Osteocyte (in vitro differentiated cells): ENCODE results near the gene BTBD8. TPM values are rescaled to one million over a fixed set of nuclear protein-coding genes. Genes with fewer than 3 reads are reported as not detected.

Experiments used
- DNase-seq: peaks from one replicate; pipeline ENCODE4 v3.0.0; 2021; ENCODE audit warnings: mixed read lengths; ENCODE audit not compliant: unreplicated experiment; ENCODE audit errors: extremely low spot score
- H3K27ac Mint-ChIP-seq: one replicate; pipeline ENCODE4 v1.8.0; 2021; ENCODE audit warnings: mild to moderate bottlenecking, mixed read lengths; ENCODE audit not compliant: unreplicated experiment
- H3K27me3 Mint-ChIP-seq: one replicate; pipeline ENCODE4 v1.8.0; 2021; ENCODE audit warnings: mixed read lengths; ENCODE audit not compliant: unreplicated experiment
- H3K36me3 Mint-ChIP-seq: one replicate; pipeline ENCODE4 v1.8.0; 2021; ENCODE audit warnings: mixed read lengths; ENCODE audit not compliant: unreplicated experiment
- H3K4me1 Mint-ChIP-seq: one replicate; pipeline ENCODE4 v1.8.0; 2021; ENCODE audit warnings: mixed read lengths; ENCODE audit not compliant: unreplicated experiment
- H3K4me3 Mint-ChIP-seq: one replicate; pipeline ENCODE4 v1.8.0; 2021; ENCODE audit warnings: mild to moderate bottlenecking, moderate library complexity, mixed read lengths; ENCODE audit not compliant: unreplicated experiment
- H3K9me3 Mint-ChIP-seq: one replicate; pipeline ENCODE4 v1.8.0; 2021; ENCODE audit warnings: mixed read lengths; ENCODE audit not compliant: unreplicated experiment
- CTCF ChIP-seq: fragments of 200-600 bp; sonication (generic); IDR thresholded peaks from 2 replicates; pipeline ENCODE4 v1.5.0; 2021; ENCODE audit warnings: antibody characterized with exemption, mild to moderate bottlenecking, moderate library complexity
- total RNA-seq: library from RNA; stranded (reverse); gene quantifications from 2 replicates; pipeline ENCODE4 v1.2.1, GENCODE V29; 2021

Gene BTBD8
- total RNA-seq, 1 donor from 2014 or later, result 2.0 TPM

GRCh38 chr1:92105546-92106081 lies 25.5 kb downstream of the BTBD8 start:
- no peak overlapping the region for H3K27ac Mint-ChIP-seq
- no peak for DNase-seq
- H3K36me3 Mint-ChIP-seq, result peaks cover 3% of the 10 kb centered on the region
- no peaks in the 10 kb centered on the region for H3K9me3 Mint-ChIP-seq
- H3K27me3 Mint-ChIP-seq, result no peaks in the 10 kb centered on the region
- TF ChIP-seq CTCF, result no peak
- H3K4me3 Mint-ChIP-seq, result no peak overlapping the region
- H3K4me1 Mint-ChIP-seq, result no peaks in the 10 kb centered on the region

- Mint-ChIP-seq H3K4me1 (no peaks in the 10 kb centered on the region), H3K4me3 (no peak overlapping the region), H3K27me3 (peaks cover 2% of the 10 kb centered on the region), H3K9me3 (no peaks in the 10 kb centered on the region), H3K27ac (no peak overlapping the region), H3K36me3 (peaks cover 3% of the 10 kb centered on the region)
- no peak for TF ChIP-seq CTCF
- no peak for DNase-seq
These were observed 28.5 kb downstream of the BTBD8 start for GRCh38 chr1:92108631-92109030.

GRCh38 chr1:92117526-92117925 lies 37.4 kb downstream of the BTBD8 start:
- no peaks in the 10 kb centered on the region for H3K27me3 Mint-ChIP-seq
- H3K4me3 Mint-ChIP-seq, result no peak overlapping the region
- no peaks in the 10 kb centered on the region for H3K36me3 Mint-ChIP-seq
- no peak for TF ChIP-seq CTCF
- H3K9me3 Mint-ChIP-seq, result no peaks in the 10 kb centered on the region
- no peak for DNase-seq
- H3K4me1 Mint-ChIP-seq, result no peaks in the 10 kb centered on the region
- H3K27ac Mint-ChIP-seq, result no peak overlapping the region

- no peak for TF ChIP-seq CTCF
- DNase-seq, result no peak
- no peaks in the 10 kb centered on the region for H3K4me1 Mint-ChIP-seq
- no peak overlapping the region for H3K27ac Mint-ChIP-seq
- H3K36me3 Mint-ChIP-seq, result no peaks in the 10 kb centered on the region
- H3K9me3 Mint-ChIP-seq, result no peaks in the 10 kb centered on the region
- no peaks in the 10 kb centered on the region for H3K27me3 Mint-ChIP-seq
- no peak overlapping the region for H3K4me3 Mint-ChIP-seq
These were observed 38.7 kb downstream of the BTBD8 start for GRCh38 chr1:92118826-92119225.

- Mint-ChIP-seq H3K27ac (no peak overlapping the region), H3K4me3 (no peak overlapping the region), H3K9me3 (no peaks in the 10 kb centered on the region), H3K36me3 (peaks cover 2% of the 10 kb centered on the region), H3K27me3 (peaks cover 4% of the 10 kb centered on the region), H3K4me1 (no peaks in the 10 kb centered on the region)
- DNase-seq, result no peak
- TF ChIP-seq CTCF, result no peak
These were observed 43.7 kb downstream of the BTBD8 start for GRCh38 chr1:92123868-92124267.
